ENCODE measurements around the gene TSPOAP1.
A peak's percentile ranks its signal among the peaks of the same experiment; 100 is the strongest.

Gene TSPOAP1

GRCh38 chr17:58328195-58329034 lies at the start of gene TSPOAP1:
TSPOAP1 (minus strand) TSS chr17:58328795; CDS start chr17:58327920, 875 bp downstream.
- DNase-seq = peak; percentile 86

GRCh38 chr17:58377661-58378060 lies 49.1 kb upstream of the TSPOAP1 start:
- DNase-seq = no peak

GRCh38 chr17:58377093-58377601 lies 48.6 kb upstream of the TSPOAP1 start:
- DNase-seq = no peak

- no peak for DNase-seq
These were observed 47.9 kb upstream of the TSPOAP1 start for GRCh38 chr17:58376472-58377000.

- DNase-seq = no peak
These were observed 47.2 kb upstream of the TSPOAP1 start for GRCh38 chr17:58375811-58376210.

- DNase-seq = no peak
These were observed 46.7 kb upstream of the TSPOAP1 start for GRCh38 chr17:58375256-58375655.

- no peak for DNase-seq
These were observed 45.3 kb upstream of the TSPOAP1 start for GRCh38 chr17:58373923-58374322.

- DNase-seq = no peak
These were observed 44.4 kb upstream of the TSPOAP1 start for GRCh38 chr17:58373003-58373402.

GRCh38 chr17:58371300-58371950 lies 42.8 kb upstream of the TSPOAP1 start:
- DNase-seq = no peak

- DNase-seq = no peak
These were observed 42.1 kb upstream of the TSPOAP1 start for GRCh38 chr17:58370716-58371115.

- DNase-seq = no peak
These were observed 41.7 kb upstream of the TSPOAP1 start for GRCh38 chr17:58370309-58370708.

- DNase-seq = no peak
These were observed 40.8 kb upstream of the TSPOAP1 start for GRCh38 chr17:58369214-58370031.

GRCh38 chr17:58368860-58369213 lies 40.2 kb upstream of the TSPOAP1 start:
- no peak for DNase-seq

- DNase-seq = no peak
These were observed 38.9 kb upstream of the TSPOAP1 start for GRCh38 chr17:58367461-58367860.

- no peak for DNase-seq
These were observed 37.5 kb upstream of the TSPOAP1 start for GRCh38 chr17:58365980-58366595.

- no peak for DNase-seq
These were observed 36.8 kb upstream of the TSPOAP1 start for GRCh38 chr17:58365185-58365979.

GRCh38 chr17:58364270-58364942 lies 35.8 kb upstream of the TSPOAP1 start:
- no peak for DNase-seq

GRCh38 chr17:58363457-58364185 lies 35.0 kb upstream of the TSPOAP1 start:
- no peak for DNase-seq

GRCh38 chr17:58362368-58363014 lies 33.9 kb upstream of the TSPOAP1 start:
- DNase-seq = no peak
